HepG2 (cell line): ENCODE measurements around the gene TAF8. TPM values are rescaled to one million over a fixed set of nuclear protein-coding genes. Genes with fewer than 3 reads are reported as not detected.

Experiments used
- ATAC-seq: fragments of 200-7000 bp; cut with Tn5 transposase; 3 replicates; pipeline ENCODE4 v1.9.1; 2020; ENCODE audit warnings: mild to moderate bottlenecking, moderate library complexity
- BruUV-seq: library from RNA; stranded (reverse); fragments of 400-500 nt; replicated peaks from 2 replicates; lab custom pipeline; 2021; lab: Mats Ljungman, UMichigan
- CTCF ChIA-PET: fragments of 300-600 bp; formaldehyde crosslinking; extraction: SDS; loops from one replicate; lab custom pipeline; 2021; ENCODE audit warnings: low total read pairs, inconsistent platforms, low intra/inter-chr PET ratio; lab: Yijun Ruan, JAX
- POLR2A ChIA-PET: fragments of 350-600 bp; sonication (Branson Sonifier 250); formaldehyde crosslinking; loops from one replicate; lab custom pipeline; 2020; ENCODE audit warnings: antibody characterized with exemption, inconsistent platforms; lab: Yijun Ruan, JAX
- DNase-seq: peaks from one replicate; pipeline ENCODE4 v3.0.0-alpha.2; 2015; ENCODE audit warnings: low spot score
- FAIRE-seq: peaks from 3 replicates; lab custom pipeline; 2011; peaks lifted over from hg19 to GRCh38; lab: Jason Lieb, UNC
- H2AFZ ChIP-seq: one replicate; pipeline ENCODE4 v1.6.1; 2011; ENCODE audit warnings: low read length, inconsistent platforms
- H3K27ac ChIP-seq: fragments of 300-600 bp; 3 replicates; pipeline ENCODE4 v1.8.0; 2011; ENCODE audit warnings: mixed run types, mild to moderate bottlenecking, mixed read lengths, low read length, inconsistent platforms; ENCODE audit not compliant: insufficient read depth; ENCODE audit errors: extremely low read length
- H3K27me3 ChIP-seq, 2 experiments: fragments of 200-600 bp in 1 of 2; 2 replicates in 1 of 2; 3 replicates in 1 of 2; pipeline versions ENCODE4 v1.6.0 to v1.8.0; 2011; ENCODE audit warnings: low read length in 2 of 2, mild to moderate bottlenecking in 2 of 2, moderate library complexity in 2 of 2, inconsistent platforms in 1 of 2; ENCODE audit not compliant: insufficient read depth in 2 of 2, control insufficient read depth in 1 of 2
- H3K36me3 ChIP-seq, 2 experiments: fragments of 200-600 bp in 1 of 2; replicated peaks in 1 of 2; 2 replicates in 1 of 2; 3 replicates in 1 of 2; pipeline versions ENCODE4 v1.5.1 to v1.8.0; 2011; ENCODE audit warnings: low read length in 2 of 2, inconsistent platforms in 1 of 2; ENCODE audit not compliant: insufficient read depth in 2 of 2, control insufficient read depth in 1 of 2
- H3K4me1 ChIP-seq: 2 replicates; pipeline ENCODE4 v1.5.1; 2012; ENCODE audit warnings: low read length, inconsistent platforms; ENCODE audit not compliant: insufficient read depth
- H3K4me2 ChIP-seq: 2 replicates; pipeline ENCODE4 v1.6.0; 2011; ENCODE audit warnings: low read depth, low read length, inconsistent platforms
- H3K4me3 ChIP-seq, 3 experiments: fragments of 200-600 bp in 1 of 3; sonication (generic), shearing (Covaris generic) in 1 of 3; replicated peaks in 1 of 3; 2 replicates each; pipeline ENCODE4 v1.5.1; 2011 to 2016; ENCODE audit warnings: low read length in 3 of 3, inconsistent platforms in 2 of 3, low read depth in 2 of 3, mild to moderate bottlenecking in 2 of 3, control low read depth in 1 of 3, mixed read lengths in 1 of 3; ENCODE audit not compliant: insufficient read depth in 1 of 3
- H3K79me2 ChIP-seq: one replicate; pipeline ENCODE4 v1.6.1; 2011; ENCODE audit warnings: low read length, inconsistent platforms; ENCODE audit not compliant: insufficient read depth
- H3K9ac ChIP-seq: 2 replicates; pipeline ENCODE4 v1.6.0; 2011; ENCODE audit warnings: mild to moderate bottlenecking, low read depth, low read length, inconsistent platforms; ENCODE audit not compliant: insufficient read depth
- H3K9me3 ChIP-seq: 2 replicates; pipeline ENCODE4 v1.5.1; 2012; ENCODE audit warnings: mild to moderate bottlenecking, low read length
- H4K20me1 ChIP-seq: 2 replicates; pipeline ENCODE4 v1.6.0; 2011; ENCODE audit warnings: inconsistent platforms, mild to moderate bottlenecking, low read length, moderate library complexity; ENCODE audit not compliant: insufficient read depth
- STAG1 ChIP-seq: sonication (generic); formaldehyde crosslinking; IDR thresholded peaks from 2 replicates; pipeline ENCODE4 v1.4.0; 2020; ENCODE audit warnings: missing genetic modification reagents
- ZNF780A ChIP-seq: sonication (generic); formaldehyde crosslinking; IDR thresholded peaks from 2 replicates; pipeline ENCODE4 v1.8.0; 2022; ENCODE audit warnings: mild to moderate bottlenecking, missing genetic modification reagents, moderate library complexity
- ZNF790 ChIP-seq: sonication (generic); formaldehyde crosslinking; IDR thresholded peaks from 2 replicates; pipeline ENCODE4 v1.8.0; 2022; ENCODE audit warnings: missing genetic modification reagents, mild to moderate bottlenecking, borderline replicate concordance
- WGBS: methylation state at CpG from one replicate; pipeline ENCODE4 v1.1.6; 2017; ENCODE audit warnings: low lambda C conversion rate; 5-methylcytosine and 5-hydroxymethylcytosine counted together
- in situ Hi-C: cut with HindIII; loops from 2 replicates; pipeline ENCODE4 v1.10.0; 2017; ENCODE audit warnings: low pct_unique_long_range_greater_than_20kb; ENCODE audit not compliant: extremely low pct_ligation_motif_present
- intact Hi-C: fragments of 100-400 bp; cut with micrococcal nuclease; formaldehyde crosslinking; loops from one replicate; pipeline ENCODE4 v1.10.0; 2022; ENCODE audit not compliant: unreplicated experiment
- polyA plus RNA-seq, 8 experiments: library from polyadenylated mRNA; depleted of rRNA in 3 of 8; stranded (reverse) in 7 of 8; unstranded in 1 of 8; fragments of >200 nt; fragmentation: Illumina TruSeq in 4 of 8; extraction: Trizol in 4 of 8; gene quantifications; 2 replicates each; pipeline versions ENCODE4 v1.2.1 to v1.2.3, GENCODE V29; 2011 to 2016; ENCODE audit warnings: low read depth in 4 of 8, missing spikeins in 1 of 8, mixed read lengths in 1 of 8; ENCODE audit not compliant: insufficient read depth in 1 of 8
- total RNA-seq, 5 experiments: library from RNA; depleted of rRNA; stranded (reverse); fragments of >200 nt; fragmentation: Illumina TruSeq; extraction: Trizol; gene quantifications; 2 replicates each; pipeline ENCODE4 v1.2.3, GENCODE V29; 2016; ENCODE audit warnings: low read depth in 1 of 5
- TF ChIP-seq, protein P1 (sequence below): sonication (generic); formaldehyde crosslinking; IDR thresholded peaks from 2 replicates; pipeline ENCODE4 v1.4.0; 2020; ENCODE audit warnings: missing genetic modification reagents

Gene TAF8
- total and polyA plus RNA-seq, 2 of the 13 experiments (the other 11 are each of a cell fraction or from before 2014, with no cell fraction given): 25.2 to 25.8 TPM

GRCh38 chr6:42038163-42038562 lies 12.2 kb upstream of the TAF8 start (continued):
- TF ChIP-seq ZNF780A (no peak), STAG1 (CRISPR knock-in tag) (no peak)

DNA sequence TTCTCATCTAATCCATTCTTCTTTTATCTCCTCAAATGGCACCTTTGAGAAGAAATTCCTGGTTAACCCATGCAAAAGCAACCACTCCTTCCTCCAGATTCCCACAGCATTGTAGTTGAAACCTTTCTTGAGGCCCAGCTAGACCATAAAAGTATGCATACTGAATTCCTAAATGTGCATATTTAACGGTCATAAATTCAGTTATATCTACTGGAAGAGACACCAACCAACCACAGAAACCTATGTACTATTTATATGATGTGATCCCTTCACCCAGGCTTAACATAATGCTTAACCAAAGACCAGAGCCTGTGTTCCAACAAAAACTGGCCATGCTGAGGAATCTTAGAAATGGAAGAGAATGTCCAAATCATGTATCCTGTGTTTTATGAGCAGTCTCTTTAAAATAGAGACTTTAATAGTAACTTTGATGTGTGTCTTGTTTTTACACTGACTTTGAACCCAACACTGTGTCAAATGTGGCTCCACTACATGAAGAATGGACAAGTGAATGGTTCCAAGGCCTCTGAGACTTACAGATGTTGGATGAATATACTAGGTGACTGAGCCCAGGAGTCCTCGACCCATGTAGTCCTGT lies 11.4 kb upstream of the TAF8 start:
- WGBS: 4% methylated on average over 2 of the region's 2 CpGs
- Histone ChIP-seq H2AFZ (no peak overlapping the region), H3K27ac (no peak overlapping the region), H3K9ac (no peak overlapping the region), H3K4me2 (no peak overlapping the region), H3K9me3 (no peaks in the 10 kb centered on the region), H3K4me3 (no peak overlapping the region), H3K4me1 (peaks cover 8% of the 10 kb centered on the region), H3K36me3 (no peaks in the 10 kb centered on the region), H3K79me2 (no peaks in the 10 kb centered on the region), H3K27me3 (no peaks in the 10 kb centered on the region), H4K20me1 (no peaks in the 10 kb centered on the region)
- POLR2A ChIA-PET: no interaction called here
- ATAC-seq (no peak), DNase-seq (no peak), FAIRE-seq (peak; percentile 23)
- intact Hi-C loops (no loop called here), in situ Hi-C loops (loop anchor here (25.0 kb wide), 1 partner anchor 677 kb away; no protein-coding TSS in a partner anchor)
- no peak for TF ChIP-seq ZNF790 (CRISPR knock-in tag)
- TF ChIP-seq, protein P1, sequence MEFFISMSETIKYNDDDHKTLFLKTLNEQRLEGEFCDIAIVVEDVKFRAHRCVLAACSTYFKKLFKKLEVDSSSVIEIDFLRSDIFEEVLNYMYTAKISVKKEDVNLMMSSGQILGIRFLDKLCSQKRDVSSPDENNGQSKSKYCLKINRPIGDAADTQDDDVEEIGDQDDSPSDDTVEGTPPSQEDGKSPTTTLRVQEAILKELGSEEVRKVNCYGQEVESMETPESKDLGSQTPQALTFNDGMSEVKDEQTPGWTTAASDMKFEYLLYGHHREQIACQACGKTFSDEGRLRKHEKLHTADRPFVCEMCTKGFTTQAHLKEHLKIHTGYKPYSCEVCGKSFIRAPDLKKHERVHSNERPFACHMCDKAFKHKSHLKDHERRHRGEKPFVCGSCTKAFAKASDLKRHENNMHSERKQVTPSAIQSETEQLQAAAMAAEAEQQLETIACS: no peak
- CTCF ChIA-PET: no interaction called here
- BruUV-seq: no TSS peak
